ENCODE measurements around the gene VAMP2.

DNA sequence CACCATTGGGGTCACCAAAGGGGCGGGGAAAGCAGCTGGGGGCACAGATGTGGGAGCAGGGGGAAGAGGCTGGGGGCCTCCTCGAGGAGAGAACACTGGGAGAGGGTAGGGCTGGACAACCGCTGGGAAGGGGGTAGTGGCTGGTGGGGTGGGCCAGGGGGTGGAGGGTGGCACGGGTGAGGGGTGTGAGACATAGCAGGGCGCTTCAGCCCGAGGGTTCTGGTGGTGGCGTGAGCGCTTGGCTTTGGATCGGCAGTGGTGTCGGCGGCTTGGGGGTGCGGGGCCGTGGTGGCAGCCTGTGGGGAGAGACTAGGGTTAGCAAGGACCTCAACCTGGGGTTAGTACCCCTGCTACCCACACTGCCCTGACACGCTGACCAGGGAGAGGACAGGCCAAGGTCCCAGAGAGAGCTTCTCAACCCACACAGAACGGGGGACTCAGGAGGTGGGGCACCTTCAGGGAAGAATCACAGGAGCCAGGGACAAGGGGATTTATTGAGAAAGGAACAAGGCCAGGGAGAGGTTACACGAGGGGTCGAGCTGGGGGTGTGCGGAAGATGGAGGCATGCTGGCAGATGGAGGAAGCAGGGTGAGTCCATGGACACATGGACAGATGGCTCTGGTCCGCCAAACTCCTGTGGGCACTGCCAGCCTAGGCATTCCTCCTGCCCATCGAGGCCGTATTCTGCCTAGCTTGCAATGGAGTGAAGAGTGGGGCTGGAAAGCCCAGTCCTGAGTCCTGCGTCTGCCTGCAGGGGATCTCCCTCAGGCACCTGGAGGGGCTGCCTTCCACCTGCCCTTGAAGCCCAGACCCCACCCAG is 19.0 kb downstream of the VAMP2 start:
- TF ChIP-seq, protein P1, sequence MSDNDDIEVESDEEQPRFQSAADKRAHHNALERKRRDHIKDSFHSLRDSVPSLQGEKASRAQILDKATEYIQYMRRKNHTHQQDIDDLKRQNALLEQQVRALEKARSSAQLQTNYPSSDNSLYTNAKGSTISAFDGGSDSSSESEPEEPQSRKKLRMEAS (IDR thresholded peaks at IDR 0.05; ENCODE audit: low read depth, low read length), result no peak
- TF ChIP-seq, protein P2, sequence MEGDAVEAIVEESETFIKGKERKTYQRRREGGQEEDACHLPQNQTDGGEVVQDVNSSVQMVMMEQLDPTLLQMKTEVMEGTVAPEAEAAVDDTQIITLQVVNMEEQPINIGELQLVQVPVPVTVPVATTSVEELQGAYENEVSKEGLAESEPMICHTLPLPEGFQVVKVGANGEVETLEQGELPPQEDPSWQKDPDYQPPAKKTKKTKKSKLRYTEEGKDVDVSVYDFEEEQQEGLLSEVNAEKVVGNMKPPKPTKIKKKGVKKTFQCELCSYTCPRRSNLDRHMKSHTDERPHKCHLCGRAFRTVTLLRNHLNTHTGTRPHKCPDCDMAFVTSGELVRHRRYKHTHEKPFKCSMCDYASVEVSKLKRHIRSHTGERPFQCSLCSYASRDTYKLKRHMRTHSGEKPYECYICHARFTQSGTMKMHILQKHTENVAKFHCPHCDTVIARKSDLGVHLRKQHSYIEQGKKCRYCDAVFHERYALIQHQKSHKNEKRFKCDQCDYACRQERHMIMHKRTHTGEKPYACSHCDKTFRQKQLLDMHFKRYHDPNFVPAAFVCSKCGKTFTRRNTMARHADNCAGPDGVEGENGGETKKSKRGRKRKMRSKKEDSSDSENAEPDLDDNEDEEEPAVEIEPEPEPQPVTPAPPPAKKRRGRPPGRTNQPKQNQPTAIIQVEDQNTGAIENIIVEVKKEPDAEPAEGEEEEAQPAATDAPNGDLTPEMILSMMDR (IDR thresholded peaks at IDR 0.05 in 2 of 3, conservative IDR thresholded peaks at IDR 0.05 in 1 of 3; ENCODE audit: control insufficient read depth in 2 of 3, extremely low read depth in 1 of 3, insufficient read depth in 1 of 3, low read depth in 3 of 3, low read length in 3 of 3), result no peak
- no peak for TF ChIP-seq EZH2 (IDR thresholded peaks at IDR 0.05; ENCODE audit: borderline replicate concordance, control insufficient read depth, low read depth, low read length)
- TF ChIP-seq, protein P3, sequence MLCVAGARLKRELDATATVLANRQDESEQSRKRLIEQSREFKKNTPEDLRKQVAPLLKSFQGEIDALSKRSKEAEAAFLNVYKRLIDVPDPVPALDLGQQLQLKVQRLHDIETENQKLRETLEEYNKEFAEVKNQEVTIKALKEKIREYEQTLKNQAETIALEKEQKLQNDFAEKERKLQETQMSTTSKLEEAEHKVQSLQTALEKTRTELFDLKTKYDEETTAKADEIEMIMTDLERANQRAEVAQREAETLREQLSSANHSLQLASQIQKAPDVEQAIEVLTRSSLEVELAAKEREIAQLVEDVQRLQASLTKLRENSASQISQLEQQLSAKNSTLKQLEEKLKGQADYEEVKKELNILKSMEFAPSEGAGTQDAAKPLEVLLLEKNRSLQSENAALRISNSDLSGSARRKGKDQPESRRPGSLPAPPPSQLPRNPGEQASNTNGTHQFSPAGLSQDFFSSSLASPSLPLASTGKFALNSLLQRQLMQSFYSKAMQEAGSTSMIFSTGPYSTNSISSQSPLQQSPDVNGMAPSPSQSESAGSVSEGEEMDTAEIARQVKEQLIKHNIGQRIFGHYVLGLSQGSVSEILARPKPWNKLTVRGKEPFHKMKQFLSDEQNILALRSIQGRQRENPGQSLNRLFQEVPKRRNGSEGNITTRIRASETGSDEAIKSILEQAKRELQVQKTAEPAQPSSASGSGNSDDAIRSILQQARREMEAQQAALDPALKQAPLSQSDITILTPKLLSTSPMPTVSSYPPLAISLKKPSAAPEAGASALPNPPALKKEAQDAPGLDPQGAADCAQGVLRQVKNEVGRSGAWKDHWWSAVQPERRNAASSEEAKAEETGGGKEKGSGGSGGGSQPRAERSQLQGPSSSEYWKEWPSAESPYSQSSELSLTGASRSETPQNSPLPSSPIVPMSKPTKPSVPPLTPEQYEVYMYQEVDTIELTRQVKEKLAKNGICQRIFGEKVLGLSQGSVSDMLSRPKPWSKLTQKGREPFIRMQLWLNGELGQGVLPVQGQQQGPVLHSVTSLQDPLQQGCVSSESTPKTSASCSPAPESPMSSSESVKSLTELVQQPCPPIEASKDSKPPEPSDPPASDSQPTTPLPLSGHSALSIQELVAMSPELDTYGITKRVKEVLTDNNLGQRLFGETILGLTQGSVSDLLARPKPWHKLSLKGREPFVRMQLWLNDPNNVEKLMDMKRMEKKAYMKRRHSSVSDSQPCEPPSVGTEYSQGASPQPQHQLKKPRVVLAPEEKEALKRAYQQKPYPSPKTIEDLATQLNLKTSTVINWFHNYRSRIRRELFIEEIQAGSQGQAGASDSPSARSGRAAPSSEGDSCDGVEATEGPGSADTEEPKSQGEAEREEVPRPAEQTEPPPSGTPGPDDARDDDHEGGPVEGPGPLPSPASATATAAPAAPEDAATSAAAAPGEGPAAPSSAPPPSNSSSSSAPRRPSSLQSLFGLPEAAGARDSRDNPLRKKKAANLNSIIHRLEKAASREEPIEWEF (IDR thresholded peaks at IDR 0.05; ENCODE audit: insufficient replicate concordance, low read depth, low read length), result no peak
- TF ChIP-seq YY1 (IDR thresholded peaks at IDR 0.05; ENCODE audit: low read depth, low read length), result no peak
- TF ChIP-seq FOXK2 (IDR thresholded peaks at IDR 0.05), result no peak
- no peak for TF ChIP-seq MYB (IDR thresholded peaks at IDR 0.05; ENCODE audit: borderline replicate concordance, low read depth, low read length)
- TF ChIP-seq CBX3 (IDR thresholded peaks at IDR 0.05; ENCODE audit: borderline replicate concordance, low read depth), result no peak
- TF ChIP-seq GABPA (IDR thresholded peaks at IDR 0.05; ENCODE audit: low read depth), result no peak
- no peak for TF ChIP-seq CREB1 (IDR thresholded peaks at IDR 0.05; ENCODE audit: low read depth)
- no peak for TF ChIP-seq RAD21 (IDR thresholded peaks at IDR 0.05; ENCODE audit: insufficient read depth, low read depth, low read length)

Data from GM12878 (cell line).